ENCODE data around the gene LCN15. TPM values are rescaled to one million over a fixed set of nuclear protein-coding genes. Genes with fewer than 3 reads are reported as not detected.

LCN15 gene
- total RNA-seq, 1 donor from 2014 or later = not detected

- Histone ChIP-seq H3K4me3 (no peak overlapping the region), H3K79me2 (ENCODE audit: low read depth) (no peaks in the 10 kb centered on the region), H3K4me1 (peaks cover 11% of the 10 kb centered on the region), H3K4me2 (no peak overlapping the region), H3K27me3 (peaks cover 6% of the 10 kb centered on the region), H2AFZ (replicated peaks) (no peak overlapping the region), H3F3A (ENCODE audit: low read depth) (no peaks in the 10 kb centered on the region), H3K9ac (no peak overlapping the region), H3K9me3 (ENCODE audit: low read depth) (no peaks in the 10 kb centered on the region), H3K27ac (no peak overlapping the region), H3K36me3 (no peaks in the 10 kb centered on the region), H4K20me1 (ENCODE audit: low read depth) (no peaks in the 10 kb centered on the region)
- no peak for DNase-seq (ENCODE audit: low spot score)
- Mint-ChIP-seq H3K4me1 (no peaks in the 10 kb centered on the region), H3K27me3 (ENCODE audit: insufficient read depth, low read depth) (peaks cover 12% of the 10 kb centered on the region), H3K27ac (no peak overlapping the region), H3K9me3 (no peaks in the 10 kb centered on the region), H3K36me3 (no peaks in the 10 kb centered on the region), H3K4me3 (no peak overlapping the region)
- TF ChIP-seq CTCF (IDR thresholded peaks at IDR 0.05) = no peak
- TF ChIP-seq EZH2phosphoT487 (IDR thresholded peaks at IDR 0.05) = no peak
- TF ChIP-seq EZH2 (IDR thresholded peaks at IDR 0.05) = no peak
Measured at GRCh38 chr9:136740069-136740468, 24.2 kb downstream of the LCN15 start.

- Histone ChIP-seq H3K4me3 (no peak overlapping the region), H2AFZ (replicated peaks) (no peak overlapping the region), H3K27me3 (peaks cover 6% of the 10 kb centered on the region), H3K27ac (no peak overlapping the region), H3F3A (ENCODE audit: low read depth) (no peaks in the 10 kb centered on the region), H3K4me1 (peaks cover 11% of the 10 kb centered on the region), H3K4me2 (no peak overlapping the region), H3K9me3 (ENCODE audit: low read depth) (no peaks in the 10 kb centered on the region), H3K9ac (no peak overlapping the region), H3K79me2 (ENCODE audit: low read depth) (no peaks in the 10 kb centered on the region), H4K20me1 (ENCODE audit: low read depth) (no peaks in the 10 kb centered on the region), H3K36me3 (no peaks in the 10 kb centered on the region)
- Mint-ChIP-seq H3K27me3 (ENCODE audit: insufficient read depth, low read depth) (peaks cover 12% of the 10 kb centered on the region), H3K4me3 (no peak overlapping the region), H3K27ac (no peak overlapping the region), H3K36me3 (no peaks in the 10 kb centered on the region), H3K4me1 (no peaks in the 10 kb centered on the region), H3K9me3 (no peaks in the 10 kb centered on the region)
- DNase-seq (ENCODE audit: low spot score) = no peak
- TF ChIP-seq EZH2 (IDR thresholded peaks at IDR 0.05) (no peak), CTCF (IDR thresholded peaks at IDR 0.05) (no peak), EZH2phosphoT487 (IDR thresholded peaks at IDR 0.05) (no peak)
Measured at GRCh38 chr9:136739509-136739908, 24.8 kb downstream of the LCN15 start.

- Histone ChIP-seq H3K79me2 (ENCODE audit: low read depth) (no peaks in the 10 kb centered on the region), H3K36me3 (no peaks in the 10 kb centered on the region), H2AFZ (replicated peaks) (no peak overlapping the region), H3F3A (ENCODE audit: low read depth) (no peaks in the 10 kb centered on the region), H3K9ac (no peak overlapping the region), H3K27me3 (peaks cover 6% of the 10 kb centered on the region), H3K4me2 (no peak overlapping the region), H3K4me3 (no peak overlapping the region), H3K9me3 (ENCODE audit: low read depth) (no peaks in the 10 kb centered on the region), H3K27ac (no peak overlapping the region), H4K20me1 (ENCODE audit: low read depth) (no peaks in the 10 kb centered on the region), H3K4me1 (peaks cover 11% of the 10 kb centered on the region)
- Mint-ChIP-seq H3K9me3 (no peaks in the 10 kb centered on the region), H3K36me3 (no peaks in the 10 kb centered on the region), H3K27me3 (ENCODE audit: insufficient read depth, low read depth) (peaks cover 14% of the 10 kb centered on the region), H3K4me3 (no peak overlapping the region), H3K4me1 (no peaks in the 10 kb centered on the region), H3K27ac (no peak overlapping the region)
- TF ChIP-seq EZH2phosphoT487 (IDR thresholded peaks at IDR 0.05) (no peak), EZH2 (IDR thresholded peaks at IDR 0.05) (no peak), CTCF (IDR thresholded peaks at IDR 0.05) (no peak)
- DNase-seq (ENCODE audit: low spot score) = no peak
Measured at GRCh38 chr9:136738960-136739359, 25.4 kb downstream of the LCN15 start.
